Superior temporal gyrus (tissue), 1 donor: Measurements from ENCODE around the gene CFP.
"Not testable (repeated sequence)": the region's sequence is repeated elsewhere in the genome, so short reads cannot be mapped to it uniquely, and the experiment has no call there.

Experiments used
- DNase-seq: peaks from one replicate; pipeline ENCODE4 v3.0.0-alpha.2; 2016; ENCODE audit errors: extremely low spot score

The CFP gene

DNA sequence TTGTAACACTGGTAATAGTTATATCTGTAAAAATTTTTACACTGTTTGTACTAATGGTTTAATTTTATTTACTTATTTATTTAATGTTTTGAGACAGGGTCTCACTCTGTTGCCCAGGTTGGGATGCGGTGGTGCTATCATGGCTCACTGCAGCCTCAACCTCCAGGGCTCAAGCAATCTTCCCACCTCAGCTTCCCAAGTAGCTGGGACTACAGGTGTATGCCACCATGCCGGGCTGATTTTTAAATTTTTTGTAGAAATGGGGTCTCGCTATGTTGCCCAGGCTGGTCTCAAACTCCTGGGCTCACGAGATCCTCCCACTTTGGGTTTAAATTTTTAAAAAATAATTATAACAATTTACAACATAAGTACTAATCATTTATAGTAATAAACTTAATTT is 26.6 kb downstream of the CFP start:
- not testable (repeated sequence) for DNase-seq

DNA sequence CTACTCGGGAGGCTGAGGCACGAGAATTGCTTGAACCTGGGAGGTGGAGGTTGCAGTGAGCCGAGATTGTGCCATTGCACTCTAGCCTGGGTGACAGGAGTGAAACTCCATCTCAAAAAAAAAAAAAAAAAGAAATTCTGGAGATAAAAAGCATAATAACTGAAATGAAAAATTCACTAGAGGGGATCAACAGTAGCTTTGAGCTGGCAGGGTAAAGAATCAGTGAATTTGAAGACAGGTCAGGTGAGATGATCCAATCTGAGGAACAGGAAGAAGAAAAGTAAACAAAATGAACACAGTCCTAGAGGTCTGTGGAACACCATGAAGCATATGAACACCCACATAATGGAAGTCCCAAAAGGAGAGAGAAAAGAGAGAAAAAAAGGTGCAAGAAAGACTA is 32.5 kb downstream of the CFP start:
- no peak for DNase-seq

DNA sequence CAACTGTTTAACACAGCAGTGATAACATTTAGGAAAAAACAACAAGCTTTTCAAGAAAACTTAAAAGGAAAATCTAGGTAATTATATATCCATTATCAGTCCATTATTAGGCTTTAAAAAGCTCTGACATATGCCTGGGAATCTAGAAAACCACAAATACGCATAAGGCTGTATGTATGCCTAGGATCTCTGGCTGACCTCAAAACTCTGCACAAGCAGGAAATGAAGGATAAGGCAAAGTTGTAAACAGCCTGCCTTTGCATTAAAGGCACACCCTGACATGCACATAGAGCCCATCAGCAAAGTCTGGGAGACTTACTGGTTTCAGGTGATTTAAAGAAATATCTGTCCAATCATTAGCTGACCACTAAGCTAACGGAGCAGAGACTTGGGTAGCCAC is 33.5 kb downstream of the CFP start:
- DNase-seq: no peak

DNA sequence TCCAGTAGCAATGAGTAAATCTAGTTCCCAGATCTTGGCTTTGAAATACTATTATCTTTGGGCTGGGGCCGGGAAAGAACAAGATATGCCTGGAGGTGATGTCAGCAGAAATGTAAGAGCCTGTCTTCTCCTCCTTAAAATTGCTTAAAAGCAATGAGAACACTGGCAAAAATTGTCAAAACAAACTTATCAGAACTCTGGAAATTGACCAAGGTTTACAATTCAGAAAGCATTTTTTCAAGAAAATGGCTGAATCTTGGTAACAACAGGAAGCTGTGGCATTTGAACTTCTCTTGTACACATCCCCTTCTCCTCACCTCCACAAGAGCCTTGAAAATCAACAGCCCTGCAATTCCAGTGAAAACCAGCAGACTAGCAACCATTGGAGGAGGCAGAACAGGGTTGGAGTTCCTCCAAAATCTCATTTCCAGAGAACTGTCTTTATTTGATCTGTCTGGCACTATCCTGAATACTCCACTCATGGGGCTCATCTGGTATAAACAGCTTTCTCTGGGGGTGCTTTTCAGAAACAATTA is 33.9 kb downstream of the CFP start:
- DNase-seq: no peak

DNA sequence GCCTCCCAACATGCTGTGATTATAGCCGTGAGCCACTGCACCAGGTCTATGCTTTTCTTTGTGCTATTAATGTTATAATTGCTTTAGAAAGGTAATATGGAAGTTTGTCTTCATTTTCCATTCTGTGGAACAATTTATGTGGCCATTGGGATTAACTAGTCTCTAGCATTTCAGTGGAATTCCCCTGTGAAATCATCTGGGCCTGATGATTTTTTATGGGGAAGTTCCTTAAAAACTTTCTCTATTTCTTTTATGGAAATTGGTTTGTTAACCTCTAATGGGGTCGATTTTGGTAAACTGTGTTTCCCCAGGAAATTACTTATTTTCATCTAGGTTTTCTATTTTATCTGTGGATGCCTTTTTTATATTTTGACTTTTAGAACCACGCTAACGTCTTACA is 36.2 kb downstream of the CFP start:
- no peak for DNase-seq

DNA sequence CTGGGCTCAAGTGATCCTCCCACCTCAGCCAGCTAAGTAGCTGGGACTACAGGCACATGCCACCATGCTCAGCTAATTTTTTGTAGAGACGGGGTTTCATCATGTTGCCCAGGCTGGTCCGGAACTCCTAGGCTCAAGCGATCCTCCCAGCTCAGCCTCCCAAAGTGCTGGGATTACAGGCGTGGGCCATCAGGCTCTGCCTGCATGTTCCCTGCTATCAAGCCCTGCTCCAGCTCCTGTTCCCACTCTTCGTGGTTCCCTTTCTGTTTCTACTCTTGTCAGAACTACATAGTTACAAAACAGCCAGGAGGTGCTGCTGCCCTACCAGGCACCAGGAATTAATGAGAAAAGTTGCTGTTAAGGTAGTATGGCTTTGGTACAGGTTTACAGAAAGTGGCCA is 38.7 kb downstream of the CFP start:
- DNase-seq: no peak

DNA sequence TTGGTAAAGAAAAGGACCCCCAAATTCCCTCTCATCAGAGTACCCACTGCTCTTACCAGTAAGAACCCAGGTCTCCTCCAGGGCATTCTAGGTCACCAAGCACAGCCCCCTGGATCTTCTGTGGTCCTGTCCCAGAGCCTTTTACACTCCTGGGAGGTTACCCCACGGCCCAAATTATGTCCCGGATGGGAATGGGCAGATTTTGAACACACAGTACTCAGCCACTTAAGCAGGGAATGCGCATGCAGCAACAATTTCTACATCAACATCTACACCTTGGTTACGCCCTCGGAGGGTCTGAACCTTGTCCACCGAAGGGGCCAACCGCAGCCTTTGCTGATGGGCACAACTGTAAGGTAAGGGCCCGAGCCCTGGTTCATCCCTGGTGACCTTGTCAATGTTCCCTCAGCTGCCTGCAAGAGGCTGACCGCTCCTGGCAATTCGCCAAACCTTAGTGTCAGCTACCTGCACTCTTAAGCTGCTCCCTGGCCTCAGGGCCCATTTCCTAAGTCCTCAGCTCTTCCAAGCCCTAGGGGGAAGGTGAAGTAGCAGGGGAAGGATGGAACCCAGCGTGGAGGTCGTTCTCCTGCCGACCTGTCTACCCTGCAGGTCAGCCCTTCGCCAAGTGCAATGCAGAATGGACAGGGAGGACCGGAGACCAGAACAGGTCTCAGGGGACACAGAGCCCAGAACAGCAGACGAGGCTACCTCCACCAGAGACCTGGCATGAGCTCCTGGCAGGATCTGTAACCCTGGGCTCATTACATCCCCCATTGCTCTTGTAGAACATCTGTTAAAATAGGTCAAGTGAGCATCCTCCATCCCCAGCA is 41.6 kb downstream of the CFP start:
- DNase-seq: no peak

DNA sequence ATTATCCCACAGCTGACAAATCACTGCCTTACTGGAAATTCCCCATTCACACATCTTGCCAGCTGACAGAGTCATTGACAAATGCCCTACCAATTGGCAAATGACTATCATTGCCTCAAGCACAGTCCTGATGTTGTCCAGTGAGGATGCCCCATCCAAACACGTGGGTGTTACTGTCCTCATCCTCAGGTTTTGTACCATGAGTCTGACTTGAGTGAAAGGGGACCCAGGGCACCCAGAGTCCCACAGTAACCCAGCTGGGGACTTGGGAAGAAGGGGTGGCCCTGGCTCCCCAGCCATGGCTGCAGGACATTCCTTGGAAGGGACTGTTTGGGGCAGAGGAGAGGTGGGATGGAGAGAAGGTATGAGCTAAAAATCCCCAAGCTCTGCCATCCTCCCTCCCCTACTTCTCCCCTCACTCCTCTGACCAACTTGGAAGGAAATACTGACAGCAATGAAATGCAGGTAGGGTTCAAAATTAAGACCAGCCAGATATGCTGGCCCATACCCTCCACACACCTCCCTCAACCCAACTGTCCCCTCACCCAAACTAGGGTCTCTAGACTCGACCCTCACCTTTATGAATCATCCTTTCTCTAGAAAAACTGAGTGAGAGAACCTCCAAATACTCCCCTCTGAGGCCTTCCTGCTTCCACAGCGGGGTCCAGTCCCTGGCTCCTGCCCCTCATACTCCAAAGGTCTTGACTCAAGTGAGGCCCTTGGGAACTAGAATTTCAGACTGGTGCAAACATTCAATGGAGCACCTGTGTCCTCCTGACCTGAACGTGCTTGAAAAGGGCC is 42.4 kb downstream of the CFP start:
- DNase-seq: no peak

DNA sequence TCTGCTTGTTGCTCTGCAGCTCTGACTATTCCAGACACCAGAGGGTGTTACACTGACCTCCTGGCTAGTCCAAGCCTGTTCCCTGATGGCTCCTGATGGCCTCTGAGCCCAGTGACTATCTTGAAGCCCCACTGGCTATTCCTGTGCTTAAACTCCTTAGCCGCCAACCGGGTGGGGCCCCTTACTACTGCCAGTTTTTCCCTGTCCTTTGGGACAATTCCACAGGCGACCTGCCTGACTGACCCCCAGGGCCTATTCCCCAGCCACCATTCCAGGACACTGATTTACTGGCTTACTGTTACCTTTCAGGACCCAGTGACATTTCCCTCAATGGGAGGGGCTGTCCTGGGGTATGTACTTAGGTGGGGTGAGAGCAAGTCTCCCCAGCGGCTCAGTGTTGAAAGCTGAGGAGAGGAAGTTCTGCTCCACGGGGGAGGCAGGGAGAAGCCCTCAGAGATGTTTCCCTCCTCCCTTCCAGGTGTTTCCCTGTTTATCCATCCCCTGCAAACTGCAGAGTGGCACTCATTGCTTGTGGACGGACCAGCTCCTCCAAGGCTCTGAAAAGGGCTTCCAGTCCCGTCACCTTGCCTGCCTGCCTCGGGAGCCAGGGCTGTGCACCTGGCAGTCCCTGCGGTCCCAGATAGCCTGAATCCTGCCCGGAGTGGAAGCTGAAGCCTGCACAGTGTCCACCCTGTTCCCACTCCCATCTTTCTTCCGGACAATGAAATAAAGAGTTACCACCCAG is 43.5 kb downstream of the CFP start:
- DNase-seq: no peak

GRCh38 chrX:47585273-47585672 is 44.5 kb downstream of the CFP start:
- DNase-seq: no peak

- no peak for DNase-seq
Observed at GRCh38 chrX:47584714-47585113, 45.0 kb downstream of the CFP start.

DNA sequence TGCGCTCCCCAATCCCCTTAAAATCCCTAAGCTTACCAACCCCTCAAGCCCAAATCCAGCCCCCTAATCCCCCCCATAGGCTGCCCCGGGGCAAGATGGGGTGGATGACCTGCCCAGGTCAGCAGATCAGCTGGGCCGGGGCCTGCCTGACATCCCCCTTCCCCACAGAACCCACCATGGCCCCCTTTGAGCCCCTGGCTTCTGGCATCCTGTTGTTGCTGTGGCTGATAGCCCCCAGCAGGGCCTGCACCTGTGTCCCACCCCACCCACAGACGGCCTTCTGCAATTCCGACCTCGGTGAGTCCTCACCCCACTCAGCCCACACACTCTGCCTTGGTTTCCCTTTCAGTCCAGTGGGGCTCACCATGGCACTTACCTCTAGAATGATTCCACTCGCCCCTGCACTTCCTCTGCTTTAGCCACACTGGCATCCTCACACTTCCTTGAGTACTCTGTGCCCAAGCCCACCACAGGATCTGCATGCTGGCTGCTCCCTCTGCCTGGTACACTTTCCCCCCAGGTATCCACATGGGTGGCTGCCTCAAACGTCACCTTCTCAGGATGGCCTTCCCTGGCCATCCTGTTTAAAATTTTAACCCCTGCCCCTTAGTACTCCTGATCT is 46.4 kb downstream of the CFP start:
- no peak for DNase-seq

DNA sequence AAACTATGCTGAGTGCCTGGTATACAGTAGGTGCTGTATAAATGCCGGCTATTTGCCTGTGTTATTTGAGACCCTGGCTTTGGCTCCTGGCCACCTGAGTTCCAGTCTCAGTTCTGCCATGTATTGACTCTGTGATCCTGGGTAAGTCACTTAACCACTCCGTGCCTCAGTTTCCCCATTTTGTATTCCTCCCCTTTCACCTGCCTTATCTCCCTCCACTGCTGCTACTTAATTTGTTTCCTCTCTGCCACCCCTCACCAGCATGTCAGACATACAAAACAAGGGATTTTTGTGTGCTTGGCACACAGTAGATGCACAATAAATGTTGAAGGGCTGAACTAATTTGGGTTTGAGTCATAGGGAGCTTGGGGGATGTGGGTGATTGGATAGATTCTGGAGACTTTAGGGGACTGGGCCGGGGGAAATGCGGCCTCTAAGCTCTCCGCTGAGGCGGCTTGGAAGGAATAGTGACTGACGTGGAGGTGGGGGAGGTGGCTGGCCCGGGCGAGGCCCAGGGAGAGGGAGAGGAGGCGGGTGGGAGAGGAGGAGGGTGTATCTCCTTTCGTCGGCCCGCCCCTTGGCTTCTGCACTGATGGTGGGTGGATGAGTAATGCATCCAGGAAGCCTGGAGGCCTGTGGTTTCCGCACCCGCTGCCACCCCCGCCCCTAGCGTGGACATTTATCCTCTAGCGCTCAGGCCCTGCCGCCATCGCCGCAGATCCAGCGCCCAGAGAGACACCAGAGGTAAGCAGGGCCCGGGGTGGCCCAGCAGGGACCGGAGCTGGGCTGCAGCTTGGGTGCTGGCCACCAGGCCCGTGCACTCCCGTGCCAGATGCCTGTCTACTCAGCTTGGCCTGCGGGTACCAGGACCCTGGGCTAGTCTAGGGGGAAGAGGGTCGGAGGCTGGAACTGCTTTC is 47.7 kb downstream of the CFP start, which contains the start of gene TIMP1:
TIMP1 (plus strand) TSS at position 706 of the 917 bp plus-strand sequence. CDS start 980 bp downstream, outside the sequence.
- no peak for DNase-seq

DNA sequence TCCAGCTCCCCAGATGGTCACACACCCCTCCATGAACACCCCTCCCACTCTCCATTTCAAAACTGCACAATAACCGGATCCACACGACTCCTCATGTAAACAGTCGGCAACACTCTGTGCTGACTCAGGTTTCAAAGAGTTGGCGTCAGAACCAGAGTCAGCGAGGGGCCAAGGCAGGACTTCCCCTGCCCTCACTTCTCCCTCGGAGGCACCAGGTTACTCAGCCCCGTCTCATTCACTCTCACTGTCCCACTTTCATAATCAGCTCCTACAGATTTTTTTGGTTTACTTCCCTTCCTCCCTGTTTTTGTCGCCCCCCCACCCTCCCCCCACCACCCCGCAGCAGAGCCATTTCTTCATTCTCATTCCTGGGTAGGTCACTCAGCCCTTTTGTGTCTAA is 50.2 kb downstream of the CFP start:
- no peak for DNase-seq

DNA sequence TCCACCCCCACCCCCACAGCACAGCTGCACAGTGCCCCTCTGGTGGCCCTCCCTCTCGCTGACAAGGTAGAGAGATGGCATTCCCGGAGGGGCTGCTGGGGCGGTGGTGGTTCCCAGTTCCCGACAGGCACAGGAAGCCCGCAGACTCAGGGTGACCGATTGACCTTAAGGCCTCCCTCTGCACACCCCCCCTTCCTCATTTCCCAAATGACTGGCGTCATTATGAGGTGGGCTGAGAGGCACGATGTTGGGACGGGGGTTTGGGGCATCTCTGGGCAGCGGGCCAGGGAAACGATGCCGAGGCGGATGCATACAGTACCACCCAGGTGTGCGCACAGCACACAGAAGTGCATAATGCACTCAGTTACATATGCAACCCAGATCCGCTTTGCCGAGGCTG is 51.0 kb downstream of the CFP start:
- no peak for DNase-seq

GRCh38 chrX:47577901-47578300 is 51.8 kb downstream of the CFP start:
- no peak for DNase-seq

GRCh38 chrX:47577424-47577823 is 52.3 kb downstream of the CFP start:
- no peak for DNase-seq

DNA sequence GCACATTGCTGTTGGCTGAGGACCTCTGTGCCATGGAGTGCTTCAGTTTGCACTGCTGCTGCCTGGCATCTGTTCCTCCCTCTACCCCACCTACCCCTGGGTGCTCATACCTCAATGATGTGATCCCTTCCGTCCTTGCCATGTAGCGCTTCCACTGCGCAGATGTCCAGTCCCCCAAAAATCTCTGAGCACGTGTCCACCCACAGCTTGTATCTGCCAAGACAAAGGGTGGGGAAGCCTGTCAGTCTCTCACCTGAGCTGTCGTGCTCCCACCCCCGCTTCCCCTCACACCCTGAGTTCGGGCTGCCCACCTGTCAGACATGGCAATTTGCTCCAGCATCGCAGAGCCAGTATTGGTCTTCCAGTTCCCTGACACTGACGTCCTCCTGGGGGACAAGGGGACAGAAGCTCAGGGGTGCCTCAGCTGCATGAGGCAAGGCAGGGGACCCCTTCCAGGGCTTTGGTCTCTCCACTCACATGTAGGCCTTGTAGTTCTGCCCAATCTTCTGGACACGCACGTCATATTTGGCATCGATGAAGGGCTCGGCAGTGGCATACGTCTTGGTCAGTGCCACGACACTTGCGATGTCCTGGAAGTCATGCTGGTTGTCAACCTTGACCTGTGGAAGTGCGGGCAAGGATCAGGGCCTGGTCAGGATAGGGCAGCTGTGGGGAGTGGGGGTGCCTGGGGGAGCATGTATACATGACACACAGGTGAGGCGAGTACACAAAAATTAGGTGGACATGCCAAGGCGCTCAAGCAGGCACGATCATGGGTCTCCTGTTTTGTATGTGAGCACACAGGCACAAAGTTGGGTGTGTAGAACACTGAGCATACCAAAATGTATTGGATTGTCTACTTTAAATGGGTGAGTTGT is 53.5 kb downstream of the CFP start:
- no peak for DNase-seq

DNA sequence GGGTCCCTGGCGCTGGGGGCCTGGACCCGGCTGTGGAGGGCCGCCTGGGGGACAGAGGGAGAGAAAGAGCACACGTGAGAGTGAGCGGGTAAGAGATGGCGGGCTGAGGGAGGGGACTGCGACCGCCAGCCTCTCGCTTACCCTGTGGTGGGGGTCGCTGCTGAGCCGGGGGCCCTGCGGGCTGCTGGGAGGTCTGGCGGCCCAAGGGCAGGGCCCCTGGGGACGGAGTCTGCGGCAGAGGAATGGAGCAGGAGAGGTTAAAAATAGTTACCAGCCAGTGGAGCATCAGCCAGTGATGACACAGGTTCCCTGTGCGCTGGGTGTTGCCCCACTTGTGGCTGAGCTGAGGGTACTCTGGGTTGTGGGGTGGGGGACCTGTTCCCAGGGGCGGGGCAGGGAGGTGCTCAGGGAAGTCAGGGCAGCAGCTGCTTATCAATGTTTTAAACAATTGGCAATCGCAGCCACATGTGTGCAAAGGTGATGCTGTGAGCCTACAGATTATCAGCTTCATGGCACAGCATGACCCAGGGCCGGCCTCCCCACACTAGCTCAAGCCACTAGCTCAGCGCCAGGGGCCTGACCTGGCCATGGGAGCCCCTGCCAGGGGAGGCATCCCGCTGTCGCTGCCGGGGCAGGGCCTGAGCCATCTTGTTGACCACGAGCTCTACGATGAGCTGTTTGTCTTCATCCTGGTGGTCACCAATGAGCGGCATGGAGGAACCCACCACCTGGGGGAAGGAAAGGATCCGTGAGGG is 55.0 kb downstream of the CFP start:
- DNase-seq: no peak
